Stimulated activated CD8-positive, alpha-beta memory T cell treated with anti-CD3 and anti-CD28 coated beads, Interleukin-12 subunit alpha, Interleukin-12 subunit beta, amount 100 ng/mL, for 1 hour (primary cell): Measurements from ENCODE around the gene SEMA7A.

ENCODE experiments used
- DNase-seq: peaks from one replicate; pipeline ENCODE4 v3.0.0-alpha.2; 2020; ENCODE audit warnings: low read depth

Gene SEMA7A

GRCh38 chr15:74451861-74452835 lies 18.4 kb upstream of the SEMA7A start:
- DNase-seq: no peak

DNA sequence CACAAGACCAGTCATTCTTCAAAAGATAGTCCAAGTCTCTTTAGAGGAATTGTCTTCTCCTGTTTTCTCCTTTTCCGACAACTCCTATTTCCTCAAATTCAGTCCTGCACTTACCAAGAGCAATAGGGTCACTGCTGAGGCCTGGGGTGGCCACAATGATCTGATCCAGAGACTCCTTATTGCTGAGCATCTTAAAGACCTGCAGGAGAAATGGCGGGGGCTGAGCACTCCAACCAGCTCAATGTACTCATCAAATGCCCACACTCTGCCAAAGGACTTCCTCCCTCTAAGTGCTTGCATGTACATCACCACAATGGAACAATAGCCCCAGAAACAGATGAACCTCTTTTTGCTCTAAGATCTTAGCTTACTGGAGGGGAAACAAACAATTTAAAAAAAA lies 17.6 kb upstream of the SEMA7A start:
- no peak for DNase-seq

- no peak for DNase-seq
Measured at GRCh38 chr15:74449643-74450205, 16.0 kb upstream of the SEMA7A start.

GRCh38 chr15:74449095-74449494 lies 15.3 kb upstream of the SEMA7A start:
- no peak for DNase-seq

- no peak for DNase-seq
Measured at GRCh38 chr15:74445816-74446763, 12.3 kb upstream of the SEMA7A start.

- no peak for DNase-seq
Measured at GRCh38 chr15:74444106-74445062, 10.6 kb upstream of the SEMA7A start.

DNA sequence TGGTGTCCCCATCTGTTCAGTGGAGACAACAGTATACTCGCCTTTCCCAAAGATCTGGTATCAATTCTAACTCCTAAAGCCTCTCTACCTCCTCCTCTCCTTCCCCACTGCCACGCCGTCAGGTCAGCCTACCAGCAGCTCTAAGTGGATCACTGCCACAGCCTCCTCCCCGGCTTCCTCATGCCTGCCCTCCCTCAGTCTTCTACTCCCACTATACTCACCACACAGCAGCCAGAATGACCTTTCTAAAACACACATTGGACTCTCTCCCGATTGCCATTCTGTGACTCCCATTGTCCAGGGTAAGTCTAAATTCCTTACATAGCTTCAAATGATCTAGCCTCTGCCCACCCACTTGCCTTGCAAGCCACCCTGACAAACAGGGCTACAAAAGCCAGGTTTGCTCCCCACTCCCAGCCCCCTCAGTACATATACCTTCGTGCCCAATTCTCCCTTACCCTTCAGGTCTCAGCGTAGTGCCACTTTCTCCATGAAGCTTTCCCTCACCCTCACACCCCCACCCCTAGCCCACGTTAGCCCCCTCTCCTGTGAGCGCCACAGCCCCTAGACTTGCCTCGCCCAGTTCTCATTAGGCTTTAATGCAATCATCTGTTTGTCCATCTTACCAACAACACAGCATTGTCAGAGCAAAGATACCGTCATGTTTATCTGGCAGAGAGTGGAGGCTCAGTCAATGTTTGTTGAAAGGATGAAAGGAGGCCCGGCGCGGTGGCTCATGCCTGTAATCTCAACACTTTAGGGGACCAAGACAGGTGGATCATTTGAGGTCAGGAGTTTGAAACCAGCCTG lies 9.5 kb upstream of the SEMA7A start:
- DNase-seq: no peak

- no peak for DNase-seq
Measured at GRCh38 chr15:74442604-74443003, 8.8 kb upstream of the SEMA7A start.

DNA sequence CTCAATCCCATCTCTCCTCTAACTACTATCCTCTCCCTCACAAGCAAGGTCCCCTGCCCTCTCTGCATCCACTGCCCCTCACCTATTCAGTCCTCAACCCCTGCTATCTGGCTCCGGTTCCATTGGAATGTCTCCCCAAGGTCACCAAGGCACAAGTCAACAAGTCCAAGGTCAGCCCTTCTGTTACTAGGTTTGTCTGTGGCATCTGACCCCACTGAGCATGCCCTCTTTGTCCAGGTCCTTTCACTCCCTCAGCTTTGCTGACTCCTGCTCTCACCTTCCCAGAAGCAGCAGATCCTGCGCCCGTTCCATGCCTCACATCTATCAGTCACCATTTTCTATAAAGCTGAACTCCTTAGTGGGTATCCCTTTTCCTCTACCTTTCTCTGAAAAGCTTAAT lies 8.3 kb upstream of the SEMA7A start:
- DNase-seq: no peak

DNA sequence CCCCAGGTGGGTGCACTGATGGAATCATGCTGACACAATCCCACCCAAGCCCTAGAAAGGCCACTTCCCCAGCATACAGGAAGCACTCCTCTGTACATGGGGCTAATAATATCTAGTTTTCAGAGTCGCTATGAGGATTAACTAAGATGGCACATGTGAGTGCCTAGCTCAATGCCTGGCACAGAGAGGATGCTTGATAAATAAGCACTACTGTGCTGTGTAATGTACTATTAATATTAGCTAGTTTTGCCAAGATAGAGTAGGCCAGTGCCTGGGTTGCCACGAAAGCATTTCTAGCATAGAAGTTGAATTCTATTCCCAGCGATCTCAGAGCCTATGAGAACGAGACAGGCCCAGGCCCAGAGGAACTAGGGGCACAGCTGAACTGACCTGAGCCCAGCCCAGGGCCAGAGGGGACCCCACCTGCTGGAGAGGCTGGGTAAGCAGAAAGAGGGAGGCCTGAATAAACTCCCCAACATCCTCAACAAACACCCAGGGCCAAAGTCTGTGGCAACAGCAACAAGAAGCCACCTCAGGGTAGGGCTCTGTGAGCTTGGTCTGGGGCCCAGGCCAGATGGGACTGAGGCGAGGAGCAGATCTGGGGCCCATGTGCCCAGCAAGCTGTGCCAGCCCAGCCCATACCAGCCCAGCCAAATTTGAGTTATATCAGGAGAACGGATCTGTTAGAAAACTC lies 7.6 kb upstream of the SEMA7A start:
- no peak for DNase-seq

GRCh38 chr15:74438721-74439316 lies 5.1 kb upstream of the SEMA7A start:
- DNase-seq: peak; percentile 58

- DNase-seq: no peak
Measured at GRCh38 chr15:74438206-74438605, 4.4 kb upstream of the SEMA7A start.

DNA sequence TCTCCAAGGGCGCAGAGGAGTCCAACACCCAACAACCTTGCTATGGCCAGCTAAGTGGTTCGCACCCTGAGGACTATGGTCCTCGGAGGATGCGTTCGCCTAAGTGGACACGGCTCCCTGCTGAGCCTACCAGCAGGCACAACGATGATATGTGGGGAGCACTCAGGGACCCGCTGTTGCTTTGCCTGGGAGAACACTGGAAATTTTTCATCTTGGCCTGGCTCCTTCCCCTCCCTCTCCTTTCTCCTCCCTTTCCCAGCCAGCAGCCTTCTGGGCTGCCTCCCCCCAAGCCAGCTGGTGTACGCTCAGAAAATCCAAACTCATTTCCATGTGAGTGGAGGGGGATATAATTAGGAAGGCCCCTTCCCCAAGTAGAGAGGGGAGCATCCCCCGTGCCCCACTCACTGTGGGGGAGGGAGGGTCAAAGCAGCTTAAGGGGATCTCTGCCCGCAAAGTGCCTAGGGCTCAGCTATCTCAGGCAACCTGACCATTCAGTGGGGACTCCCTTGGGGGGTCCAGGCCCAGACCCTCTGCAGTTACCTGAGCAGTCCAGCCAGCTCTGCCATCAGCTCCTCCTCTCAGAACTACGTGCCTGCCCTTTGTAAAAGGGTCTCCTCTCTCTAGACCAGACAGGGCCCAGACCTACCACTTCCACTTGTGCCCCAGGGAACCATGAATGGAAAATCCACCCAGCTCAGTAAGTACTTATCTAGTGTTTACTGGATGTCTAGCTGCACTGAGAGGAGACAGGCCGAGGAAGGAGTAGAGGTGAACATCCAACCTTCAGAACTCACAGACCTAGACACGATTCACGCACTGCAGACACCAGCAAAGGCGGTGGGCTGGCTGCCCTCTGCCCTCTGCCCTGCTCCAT lies 742 bp upstream of the SEMA7A start:
- no peak for DNase-seq

DNA sequence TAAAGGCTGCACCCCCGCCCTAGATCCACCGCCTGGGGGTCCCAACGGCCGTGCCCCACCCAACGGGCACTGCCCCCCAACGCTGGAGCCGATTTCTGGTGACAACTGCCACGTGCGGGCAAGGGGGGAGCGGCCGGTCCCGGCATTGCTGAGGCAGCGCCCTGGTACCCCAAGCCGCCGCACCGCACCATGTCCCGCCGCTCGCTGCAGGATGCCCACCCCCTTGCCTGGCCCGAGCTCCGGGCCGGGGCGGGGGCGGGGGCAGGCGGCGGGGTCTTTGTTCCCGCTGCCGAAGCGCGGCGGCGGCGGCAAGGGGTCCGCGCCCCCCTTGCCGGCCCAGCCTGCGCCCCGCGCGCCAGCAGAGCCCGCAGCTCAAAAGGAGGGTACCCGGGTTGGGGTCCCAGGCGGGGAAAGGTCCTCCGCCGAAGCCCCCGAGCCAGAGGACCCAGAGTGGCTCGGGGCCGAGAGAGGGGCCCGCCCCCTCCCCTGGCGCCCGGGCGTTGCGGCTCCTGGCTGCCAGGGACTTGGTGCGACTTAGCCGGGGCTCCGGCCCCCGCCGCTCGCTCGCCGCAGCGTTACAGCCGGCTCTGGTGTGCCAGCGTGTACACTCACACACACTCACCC lies 678 bp downstream of the SEMA7A start:
- no peak for DNase-seq

GRCh38 chr15:74432271-74432967 lies 1.3 kb downstream of the SEMA7A start:
- DNase-seq: no peak

DNA sequence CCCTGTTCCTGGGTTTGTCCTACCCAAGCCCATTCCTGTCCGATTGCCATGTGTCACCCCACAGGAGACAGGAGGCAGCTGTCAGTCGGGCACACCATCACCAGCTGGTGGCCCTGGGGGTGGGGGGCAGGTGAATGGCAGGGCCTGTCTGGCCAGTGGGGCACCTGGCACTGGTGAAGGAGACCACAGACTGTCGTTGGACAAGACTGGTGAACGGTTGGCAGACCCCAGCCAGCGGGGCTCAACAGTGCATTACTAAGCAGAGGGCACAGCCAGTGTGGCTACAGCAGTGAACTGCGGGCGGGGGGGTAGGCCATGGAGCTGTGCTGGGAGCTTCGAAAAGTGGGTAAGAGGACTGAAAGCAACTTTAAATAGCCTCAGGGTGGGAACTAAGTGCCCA lies 2.1 kb downstream of the SEMA7A start:
- no peak for DNase-seq

DNA sequence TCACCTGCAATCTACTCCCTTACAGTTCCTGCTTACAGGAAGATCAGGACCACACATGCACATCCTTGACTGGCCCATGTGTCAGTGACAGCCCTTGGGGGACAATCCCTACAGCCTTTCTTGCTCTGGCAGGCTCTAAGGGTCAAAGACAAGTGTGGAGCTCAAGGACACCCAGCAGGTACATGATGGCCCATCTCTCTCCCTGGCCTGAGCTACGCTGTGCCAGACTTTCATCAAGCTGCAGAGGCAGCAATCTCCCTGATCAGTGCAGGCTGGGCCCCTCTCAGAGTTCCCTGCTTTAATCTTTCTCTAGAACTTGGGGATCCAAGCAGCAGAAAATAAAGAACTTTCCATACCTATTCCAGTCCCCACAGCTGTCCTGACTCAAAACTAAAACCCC lies 2.6 kb downstream of the SEMA7A start:
- no peak for DNase-seq
